Measurements from ENCODE around the gene NUS1. TPM values are rescaled to one million over a fixed set of nuclear protein-coding genes. Genes with fewer than 3 reads are reported as not detected.

Gene NUS1
- total and polyA plus RNA-seq, 9 of the 15 experiments (the other 6 are each of a cell fraction or from before 2014, with no cell fraction given): 16.3 to 53.7 (median 26.4) TPM

DNA sequence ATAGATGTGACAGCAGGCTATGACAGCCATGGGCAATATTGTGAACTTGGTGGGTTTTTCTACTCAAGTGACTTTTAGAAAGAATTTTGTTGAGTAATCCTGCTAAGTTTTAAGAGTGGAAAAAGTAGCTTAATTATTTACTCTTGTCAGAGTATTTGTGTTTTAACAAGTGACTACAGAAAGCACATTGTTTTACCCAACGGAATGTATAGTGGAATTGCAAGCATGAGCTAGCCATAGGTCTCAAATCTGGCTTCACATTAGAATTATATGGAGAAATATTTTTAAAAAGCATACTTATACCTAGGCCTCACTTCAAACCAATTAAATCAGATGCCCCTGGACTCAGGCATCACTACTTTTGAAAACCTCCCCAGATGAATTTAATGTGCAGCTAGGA lies 37.5 kb upstream of the NUS1 start:
- BruUV-seq (replicated peaks): no TSS peak
- ATAC-seq (no peak), DNase-seq (ENCODE audit: extremely low read depth in 1 of 4, low spot score in 3 of 4) (no peak), FAIRE-seq (no peak)
- POLR2A ChIA-PET: interaction anchor here (0.8 kb wide), 1 partner anchor 12 kb away, joined by 3 read pairs; no protein-coding TSS in a partner anchor
- no peaks in the 10 kb centered on the region for H3K4me1 ChIP-seq (replicated peaks in 1 of 2; ENCODE audit: control insufficient read depth in 2 of 2, insufficient read depth in 2 of 2, low read length in 2 of 2)
- CTCF ChIA-PET (ENCODE audit: low intra/inter-chr PET ratio): no interaction called here
- no peak overlapping the region for H2AFZ ChIP-seq (ENCODE audit: low read depth, low read length)
- H3K36me3 ChIP-seq (ENCODE audit: control insufficient read depth, insufficient read depth, low read length): peaks cover 8% of the 10 kb centered on the region; the same call in 2 of the 3 replicates
- in situ Hi-C loops (cut with MboI): no loop called here
- H4K20me1 ChIP-seq (replicated peaks; ENCODE audit: control insufficient read depth, insufficient read depth, low read length): no peaks in the 10 kb centered on the region
- H3K79me2 ChIP-seq (ENCODE audit: control insufficient read depth, insufficient read depth, low read length): no peaks in the 10 kb centered on the region
- H3K9me1 ChIP-seq (ENCODE audit: control insufficient read depth, insufficient read depth, low read length): no peaks in the 10 kb centered on the region
- H3K4me2 ChIP-seq (ENCODE audit: insufficient read depth, low read length): no peak overlapping the region
- H3K27me3 ChIP-seq (ENCODE audit: control insufficient read depth in 2 of 2, insufficient read depth in 2 of 2, low read length in 2 of 2): no peaks in the 10 kb centered on the region
- no peak overlapping the region for H3K9ac ChIP-seq (ENCODE audit: insufficient read depth in 1 of 2, low read depth in 2 of 2, low read length in 2 of 2)
- intact Hi-C loops (cut with micrococcal nuclease): no loop called here
- H3K27ac ChIP-seq (ENCODE audit: extremely low read depth, low read depth, low read length): no peak overlapping the region
- H3K9me3 ChIP-seq (replicated peaks; ENCODE audit: control insufficient read depth, insufficient read depth, low read depth, low read length): no peaks in the 10 kb centered on the region; the same call in 1 of the 2 replicates
- 72% methylated on average over 1 of the region's 1 CpG for WGBS (ENCODE audit: insufficient coverage, low coverage, missing lambda C conversion rate)
- H3K4me3 ChIP-seq: no peak overlapping the region
- no peak for TF ChIP-seq EP300 (IDR thresholded peaks at IDR 0.05; ENCODE audit: low read length)
- TF ChIP-seq C11orf30 (IDR thresholded peaks at IDR 0.05; ENCODE audit: low read depth): no peak
- TF ChIP-seq, protein P1, sequence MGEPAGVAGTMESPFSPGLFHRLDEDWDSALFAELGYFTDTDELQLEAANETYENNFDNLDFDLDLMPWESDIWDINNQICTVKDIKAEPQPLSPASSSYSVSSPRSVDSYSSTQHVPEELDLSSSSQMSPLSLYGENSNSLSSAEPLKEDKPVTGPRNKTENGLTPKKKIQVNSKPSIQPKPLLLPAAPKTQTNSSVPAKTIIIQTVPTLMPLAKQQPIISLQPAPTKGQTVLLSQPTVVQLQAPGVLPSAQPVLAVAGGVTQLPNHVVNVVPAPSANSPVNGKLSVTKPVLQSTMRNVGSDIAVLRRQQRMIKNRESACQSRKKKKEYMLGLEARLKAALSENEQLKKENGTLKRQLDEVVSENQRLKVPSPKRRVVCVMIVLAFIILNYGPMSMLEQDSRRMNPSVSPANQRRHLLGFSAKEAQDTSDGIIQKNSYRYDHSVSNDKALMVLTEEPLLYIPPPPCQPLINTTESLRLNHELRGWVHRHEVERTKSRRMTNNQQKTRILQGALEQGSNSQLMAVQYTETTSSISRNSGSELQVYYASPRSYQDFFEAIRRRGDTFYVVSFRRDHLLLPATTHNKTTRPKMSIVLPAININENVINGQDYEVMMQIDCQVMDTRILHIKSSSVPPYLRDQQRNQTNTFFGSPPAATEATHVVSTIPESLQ (CRISPR knock-in tag; IDR thresholded peaks at IDR 0.05): no peak
- TF ChIP-seq, protein P2, sequence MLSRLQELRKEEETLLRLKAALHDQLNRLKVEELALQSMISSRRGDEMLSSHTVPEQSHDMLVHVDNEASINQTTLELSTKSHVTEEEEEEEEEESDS (CRISPR knock-in tag; IDR thresholded peaks at IDR 0.05): no peak
- TF ChIP-seq RUNX1 (IDR thresholded peaks at IDR 0.05; ENCODE audit: low read depth): no peak
- no peak for TF ChIP-seq SMAD1 (IDR thresholded peaks at IDR 0.05; ENCODE audit: low read depth, low read length, partially characterized antibody)
- TF ChIP-seq, protein P3, sequence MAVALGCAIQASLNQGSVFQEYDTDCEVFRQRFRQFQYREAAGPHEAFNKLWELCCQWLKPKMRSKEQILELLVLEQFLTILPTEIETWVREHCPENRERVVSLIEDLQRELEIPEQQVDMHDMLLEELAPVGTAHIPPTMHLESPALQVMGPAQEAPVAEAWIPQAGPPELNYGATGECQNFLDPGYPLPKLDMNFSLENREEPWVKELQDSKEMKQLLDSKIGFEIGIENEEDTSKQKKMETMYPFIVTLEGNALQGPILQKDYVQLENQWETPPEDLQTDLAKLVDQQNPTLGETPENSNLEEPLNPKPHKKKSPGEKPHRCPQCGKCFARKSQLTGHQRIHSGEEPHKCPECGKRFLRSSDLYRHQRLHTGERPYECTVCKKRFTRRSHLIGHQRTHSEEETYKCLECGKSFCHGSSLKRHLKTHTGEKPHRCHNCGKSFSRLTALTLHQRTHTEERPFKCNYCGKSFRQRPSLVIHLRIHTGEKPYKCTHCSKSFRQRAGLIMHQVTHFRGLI (CRISPR knock-in tag; IDR thresholded peaks at IDR 0.05): no peak
- no peak for TF ChIP-seq GTF2E2 (tag; IDR thresholded peaks at IDR 0.05)
- no peak for TF ChIP-seq NFE2L1 (tag; IDR thresholded peaks at IDR 0.05; ENCODE audit: borderline replicate concordance, low read depth)
- TF ChIP-seq CBFA2T3 (IDR thresholded peaks at IDR 0.05): no peak
- no peak for TF ChIP-seq BHLHE40 (IDR thresholded peaks at IDR 0.05; ENCODE audit: low read length)
- TF ChIP-seq, protein P4, sequence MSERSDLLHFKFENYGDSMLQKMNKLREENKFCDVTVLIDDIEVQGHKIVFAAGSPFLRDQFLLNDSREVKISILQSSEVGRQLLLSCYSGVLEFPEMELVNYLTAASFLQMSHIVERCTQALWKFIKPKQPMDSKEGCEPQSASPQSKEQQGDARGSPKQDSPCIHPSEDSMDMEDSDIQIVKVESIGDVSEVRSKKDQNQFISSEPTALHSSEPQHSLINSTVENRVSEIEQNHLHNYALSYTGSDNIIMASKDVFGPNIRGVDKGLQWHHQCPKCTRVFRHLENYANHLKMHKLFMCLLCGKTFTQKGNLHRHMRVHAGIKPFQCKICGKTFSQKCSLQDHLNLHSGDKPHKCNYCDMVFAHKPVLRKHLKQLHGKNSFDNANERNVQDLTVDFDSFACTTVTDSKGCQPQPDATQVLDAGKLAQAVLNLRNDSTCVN (CRISPR knock-in tag; IDR thresholded peaks at IDR 0.05): no peak
- TF ChIP-seq, protein P5, sequence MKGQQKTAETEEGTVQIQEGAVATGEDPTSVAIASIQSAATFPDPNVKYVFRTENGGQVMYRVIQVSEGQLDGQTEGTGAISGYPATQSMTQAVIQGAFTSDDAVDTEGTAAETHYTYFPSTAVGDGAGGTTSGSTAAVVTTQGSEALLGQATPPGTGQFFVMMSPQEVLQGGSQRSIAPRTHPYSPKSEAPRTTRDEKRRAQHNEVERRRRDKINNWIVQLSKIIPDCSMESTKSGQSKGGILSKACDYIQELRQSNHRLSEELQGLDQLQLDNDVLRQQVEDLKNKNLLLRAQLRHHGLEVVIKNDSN (CRISPR knock-in tag; IDR thresholded peaks at IDR 0.05): no peak
- no peak for TF ChIP-seq SREBF1 (IDR thresholded peaks at IDR 0.05; ENCODE audit: borderline replicate concordance, low read depth, low read length)
- TF ChIP-seq, protein P6, sequence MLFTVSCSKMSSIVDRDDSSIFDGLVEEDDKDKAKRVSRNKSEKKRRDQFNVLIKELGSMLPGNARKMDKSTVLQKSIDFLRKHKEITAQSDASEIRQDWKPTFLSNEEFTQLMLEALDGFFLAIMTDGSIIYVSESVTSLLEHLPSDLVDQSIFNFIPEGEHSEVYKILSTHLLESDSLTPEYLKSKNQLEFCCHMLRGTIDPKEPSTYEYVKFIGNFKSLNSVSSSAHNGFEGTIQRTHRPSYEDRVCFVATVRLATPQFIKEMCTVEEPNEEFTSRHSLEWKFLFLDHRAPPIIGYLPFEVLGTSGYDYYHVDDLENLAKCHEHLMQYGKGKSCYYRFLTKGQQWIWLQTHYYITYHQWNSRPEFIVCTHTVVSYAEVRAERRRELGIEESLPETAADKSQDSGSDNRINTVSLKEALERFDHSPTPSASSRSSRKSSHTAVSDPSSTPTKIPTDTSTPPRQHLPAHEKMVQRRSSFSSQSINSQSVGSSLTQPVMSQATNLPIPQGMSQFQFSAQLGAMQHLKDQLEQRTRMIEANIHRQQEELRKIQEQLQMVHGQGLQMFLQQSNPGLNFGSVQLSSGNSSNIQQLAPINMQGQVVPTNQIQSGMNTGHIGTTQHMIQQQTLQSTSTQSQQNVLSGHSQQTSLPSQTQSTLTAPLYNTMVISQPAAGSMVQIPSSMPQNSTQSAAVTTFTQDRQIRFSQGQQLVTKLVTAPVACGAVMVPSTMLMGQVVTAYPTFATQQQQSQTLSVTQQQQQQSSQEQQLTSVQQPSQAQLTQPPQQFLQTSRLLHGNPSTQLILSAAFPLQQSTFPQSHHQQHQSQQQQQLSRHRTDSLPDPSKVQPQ (CRISPR knock-in tag; IDR thresholded peaks at IDR 0.05; ENCODE audit: borderline replicate concordance): no peak
